Neutrophil (primary cell): ENCODE measurements around the gene TJP1.
"Not testable (repeated sequence)": the region's sequence is repeated elsewhere in the genome, so short reads cannot be mapped to it uniquely, and the experiment has no call there.

Experiments
- H3K27ac ChIP-seq: fragments of 200-600 bp; sonication (generic); 2 replicates; pipeline ENCODE4 v1.5.1; 2016; ENCODE audit warnings: mild to moderate bottlenecking, moderate library complexity
- H3K27me3 ChIP-seq: fragments of 200-600 bp; sonication (generic); 2 replicates; pipeline ENCODE4 v1.6.0; 2016; ENCODE audit warnings: mild to moderate bottlenecking
- H3K36me3 ChIP-seq: fragments of 200-600 bp; sonication (generic); 2 replicates; pipeline ENCODE4 v1.5.1; 2017
- H3K4me1 ChIP-seq, 2 experiments: fragments of 200-600 bp in 1 of 2; sonication (generic) in 1 of 2; 1 replicate in 1 of 2; 2 replicates in 1 of 2; pipeline versions ENCODE4 v1.5.1 to v1.6.1; 2013 to 2016; ENCODE audit warnings: low read depth in 1 of 2, low read length in 1 of 2, mild to moderate bottlenecking in 1 of 2, moderate library complexity in 1 of 2; ENCODE audit not compliant: control insufficient read depth in 1 of 2, insufficient read depth in 1 of 2
- H3K4me3 ChIP-seq, 2 experiments: fragments of 200-600 bp in 1 of 2; sonication (generic) in 1 of 2; 1 replicate in 1 of 2; 2 replicates in 1 of 2; pipeline ENCODE4 v1.5.1; 2013 to 2016; ENCODE audit warnings: low read depth in 1 of 2, low read length in 1 of 2, mild to moderate bottlenecking in 1 of 2, moderate library complexity in 1 of 2
- H3K9me3 ChIP-seq: fragments of 200-600 bp; sonication (generic); 2 replicates; pipeline ENCODE4 v1.5.1; 2016
- CTCF ChIP-seq: fragments of 200-600 bp; sonication (generic); IDR thresholded peaks from 2 replicates; pipeline ENCODE4 v1.5.1; 2016; ENCODE audit warnings: antibody characterized with exemption

Gene TJP1

DNA sequence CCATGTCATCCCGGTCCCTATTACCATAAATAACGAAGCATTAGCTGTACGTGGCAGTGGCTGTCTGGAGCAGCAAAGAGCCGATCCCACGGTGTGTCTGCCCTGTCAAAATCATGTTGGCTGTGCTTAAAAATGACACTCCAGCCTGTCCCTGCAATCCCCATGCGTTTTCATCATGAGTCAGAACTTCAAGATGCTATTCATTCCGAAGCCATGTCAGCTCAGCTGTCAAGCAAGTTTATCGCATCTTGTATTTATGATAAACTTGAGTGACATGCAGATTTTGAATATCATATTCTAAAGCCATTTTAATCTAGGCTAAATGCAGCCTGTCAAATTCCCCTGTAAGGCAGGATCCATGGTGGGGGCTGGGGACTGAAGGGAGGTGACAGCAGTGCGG lies 152.4 kb downstream of the TJP1 start:
- H3K36me3 ChIP-seq: no peaks in the 10 kb centered on the region
- no peaks in the 10 kb centered on the region for H3K4me1 ChIP-seq
- no peaks in the 10 kb centered on the region for H3K9me3 ChIP-seq
- peaks cover 24% of the 10 kb centered on the region for H3K27me3 ChIP-seq
- no peak for TF ChIP-seq CTCF
- no peak overlapping the region for H3K4me3 ChIP-seq
- H3K27ac ChIP-seq: no peak overlapping the region

DNA sequence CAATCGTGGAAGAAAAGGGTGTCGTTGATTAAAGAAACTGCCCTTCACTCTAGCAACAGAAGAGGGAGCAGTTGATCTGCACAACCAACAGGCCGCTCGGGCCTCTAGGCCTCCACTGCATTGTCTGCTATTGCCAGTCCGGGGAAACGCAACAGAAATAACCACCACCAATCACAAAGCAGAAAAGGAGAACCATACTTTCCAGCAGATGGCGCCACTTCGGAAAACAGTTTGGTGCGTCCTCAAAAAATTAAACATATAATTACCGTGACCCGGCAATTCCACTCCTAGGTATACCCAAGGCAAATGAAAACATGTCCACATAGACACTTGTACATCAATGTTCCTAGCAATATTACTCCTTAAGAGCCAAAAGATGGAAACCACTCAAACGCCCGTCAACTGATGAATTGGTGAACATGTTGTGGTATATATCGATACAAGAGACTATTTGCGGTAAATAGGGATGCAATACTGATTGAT lies 154.1 kb downstream of the TJP1 start:
- no peak overlapping the region for H3K4me3 ChIP-seq
- H3K27ac ChIP-seq: no peak overlapping the region
- no peaks in the 10 kb centered on the region for H3K4me1 ChIP-seq
- H3K27me3 ChIP-seq: peaks cover 7% of the 10 kb centered on the region
- no peaks in the 10 kb centered on the region for H3K36me3 ChIP-seq
- TF ChIP-seq CTCF: no peak
- no peaks in the 10 kb centered on the region for H3K9me3 ChIP-seq

DNA sequence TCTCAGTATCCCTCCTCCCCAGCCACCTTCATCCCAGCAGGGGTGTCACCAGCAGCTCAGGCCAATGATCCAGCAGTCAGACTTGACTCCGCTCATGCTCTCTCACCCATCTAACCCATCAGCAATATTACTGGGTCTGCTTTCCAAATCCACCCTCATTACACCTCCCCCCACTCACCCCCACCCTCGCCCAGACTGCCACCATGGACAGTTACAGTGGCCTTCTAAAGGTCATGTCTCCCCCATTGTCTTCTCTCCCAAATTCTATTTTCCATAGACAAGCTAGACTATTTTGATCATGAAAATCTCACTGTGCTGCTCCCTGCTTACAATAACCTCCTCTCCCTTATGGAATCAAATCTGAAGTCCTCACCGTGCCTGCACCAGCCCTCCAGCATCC lies 156.0 kb downstream of the TJP1 start:
- Histone ChIP-seq H3K4me1 (no peaks in the 10 kb centered on the region), H3K27ac (no peak overlapping the region), H3K36me3 (no peaks in the 10 kb centered on the region), H3K27me3 (no peaks in the 10 kb centered on the region), H3K9me3 (no peaks in the 10 kb centered on the region), H3K4me3 (no peak overlapping the region)
- TF ChIP-seq CTCF: no peak

DNA sequence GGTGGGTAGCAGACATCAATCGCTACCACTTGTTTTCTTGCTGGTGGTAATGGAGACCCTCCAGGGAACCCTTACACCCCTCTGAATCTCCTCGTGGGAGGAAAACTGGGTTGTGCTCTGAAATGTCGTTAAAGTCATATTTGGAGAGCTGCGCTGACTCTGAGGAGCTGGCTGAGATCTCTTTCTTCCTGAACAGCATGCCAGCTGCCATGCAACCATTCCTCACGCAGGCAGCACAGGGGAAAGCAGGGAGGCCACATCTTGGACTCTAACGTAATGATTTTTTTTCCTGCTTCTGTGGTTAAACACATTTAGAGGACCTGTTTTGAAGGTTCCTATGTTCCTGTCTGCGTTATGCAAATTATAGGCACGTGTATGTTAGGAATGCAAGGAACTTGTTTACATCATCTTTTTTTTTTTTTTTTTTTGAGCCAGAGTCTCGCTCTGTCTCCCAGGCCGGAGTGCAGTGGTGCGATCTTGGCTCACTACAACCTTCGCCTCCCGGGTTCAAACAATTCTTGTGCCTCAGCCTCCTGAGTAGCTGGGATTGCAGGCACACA lies 156.7 kb downstream of the TJP1 start:
- Histone ChIP-seq H3K36me3 (no peaks in the 10 kb centered on the region), H3K4me3 (no peak overlapping the region), H3K4me1 (no peaks in the 10 kb centered on the region), H3K27me3 (no peaks in the 10 kb centered on the region), H3K9me3 (no peaks in the 10 kb centered on the region), H3K27ac (no peak overlapping the region)
- TF ChIP-seq CTCF: no peak

DNA sequence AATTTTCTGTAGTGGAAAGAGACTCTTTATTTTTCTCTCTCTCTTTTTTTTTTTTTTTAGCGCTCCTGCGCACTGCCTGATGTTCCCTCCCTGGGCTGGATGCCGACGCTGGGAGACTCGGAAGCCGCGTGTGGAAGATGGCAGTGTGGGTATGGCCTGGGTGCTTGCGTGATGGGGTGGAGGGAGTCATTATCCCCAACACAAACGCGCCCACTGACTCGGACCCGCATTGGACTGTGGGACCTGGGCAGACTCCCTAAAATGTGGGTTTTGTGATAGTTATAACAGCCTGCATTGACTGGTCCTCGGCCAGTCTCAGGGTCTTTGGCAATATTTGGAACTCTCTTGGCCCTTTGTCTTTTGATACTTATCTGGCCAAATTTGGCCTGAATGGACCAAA lies 157.9 kb downstream of the TJP1 start:
- H3K4me1 ChIP-seq: no peaks in the 10 kb centered on the region
- H3K9me3 ChIP-seq: no peaks in the 10 kb centered on the region
- H3K27ac ChIP-seq: no peak overlapping the region
- no peak for TF ChIP-seq CTCF
- no peaks in the 10 kb centered on the region for H3K27me3 ChIP-seq
- H3K4me3 ChIP-seq: no peak overlapping the region
- no peaks in the 10 kb centered on the region for H3K36me3 ChIP-seq

DNA sequence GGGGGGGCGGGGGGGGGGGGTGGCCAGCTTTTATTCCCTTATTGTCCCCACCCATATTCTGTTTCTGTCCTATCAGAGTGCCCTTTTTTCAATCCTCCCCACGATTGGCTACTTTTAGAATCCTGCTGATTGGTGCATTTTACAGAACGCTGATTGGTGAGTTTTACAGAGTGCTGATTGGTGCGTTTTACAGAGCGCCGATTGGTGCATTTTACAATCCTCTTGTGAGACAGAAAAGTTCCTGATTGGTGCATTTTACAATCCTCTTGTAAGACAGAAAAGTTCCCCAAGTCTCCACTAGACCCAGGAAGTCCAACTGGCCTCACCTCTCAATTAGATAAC lies 164.8 kb downstream of the TJP1 start:
- not testable (repeated sequence) for H3K4me3 ChIP-seq, H3K9me3 ChIP-seq, H3K4me1 ChIP-seq, H3K36me3 ChIP-seq, H3K27ac ChIP-seq, H3K27me3 ChIP-seq
